GM12892 (cell line): ENCODE results near the gene SMG7. TPM values are rescaled to one million over a fixed set of nuclear protein-coding genes. Genes with fewer than 3 reads are reported as not detected.
"Not testable (repeated sequence)": the region's sequence is repeated elsewhere in the genome, so short reads cannot be mapped to it uniquely, and the experiment has no call there.

Source experiments
- DNase-seq: peaks from one replicate; pipeline ENCODE4 v3.0.0; 2011; ENCODE audit not compliant: insufficient read length
- FAIRE-seq: peaks from 2 replicates; lab custom pipeline; 2011; peaks lifted over from hg19 to GRCh38; lab: Jason Lieb, UNC
- POLR2A ChIP-seq: IDR thresholded peaks from 2 replicates; pipeline ENCODE4 v1.6.1; 2011; ENCODE audit warnings: low read depth, low read length, control low read depth
- POLR2AphosphoS5 ChIP-seq: IDR thresholded peaks from 2 replicates; pipeline ENCODE4 v1.6.1; 2011; ENCODE audit warnings: low read depth, low read length, control low read depth
- TAF1 ChIP-seq: IDR thresholded peaks from 2 replicates; pipeline ENCODE4 v1.6.1; 2011; ENCODE audit warnings: low read depth, mild to moderate bottlenecking, control low read depth, low read length, borderline replicate concordance
- polyA plus RNA-seq: library from polyadenylated mRNA; unstranded; fragments of >200 nt; gene quantifications from one replicate; pipeline ENCODE4 v1.2.1, GENCODE V29; 2012; ENCODE audit warnings: missing spikeins, inconsistent platforms; ENCODE audit not compliant: missing spikeins

SMG7 gene, protein sequence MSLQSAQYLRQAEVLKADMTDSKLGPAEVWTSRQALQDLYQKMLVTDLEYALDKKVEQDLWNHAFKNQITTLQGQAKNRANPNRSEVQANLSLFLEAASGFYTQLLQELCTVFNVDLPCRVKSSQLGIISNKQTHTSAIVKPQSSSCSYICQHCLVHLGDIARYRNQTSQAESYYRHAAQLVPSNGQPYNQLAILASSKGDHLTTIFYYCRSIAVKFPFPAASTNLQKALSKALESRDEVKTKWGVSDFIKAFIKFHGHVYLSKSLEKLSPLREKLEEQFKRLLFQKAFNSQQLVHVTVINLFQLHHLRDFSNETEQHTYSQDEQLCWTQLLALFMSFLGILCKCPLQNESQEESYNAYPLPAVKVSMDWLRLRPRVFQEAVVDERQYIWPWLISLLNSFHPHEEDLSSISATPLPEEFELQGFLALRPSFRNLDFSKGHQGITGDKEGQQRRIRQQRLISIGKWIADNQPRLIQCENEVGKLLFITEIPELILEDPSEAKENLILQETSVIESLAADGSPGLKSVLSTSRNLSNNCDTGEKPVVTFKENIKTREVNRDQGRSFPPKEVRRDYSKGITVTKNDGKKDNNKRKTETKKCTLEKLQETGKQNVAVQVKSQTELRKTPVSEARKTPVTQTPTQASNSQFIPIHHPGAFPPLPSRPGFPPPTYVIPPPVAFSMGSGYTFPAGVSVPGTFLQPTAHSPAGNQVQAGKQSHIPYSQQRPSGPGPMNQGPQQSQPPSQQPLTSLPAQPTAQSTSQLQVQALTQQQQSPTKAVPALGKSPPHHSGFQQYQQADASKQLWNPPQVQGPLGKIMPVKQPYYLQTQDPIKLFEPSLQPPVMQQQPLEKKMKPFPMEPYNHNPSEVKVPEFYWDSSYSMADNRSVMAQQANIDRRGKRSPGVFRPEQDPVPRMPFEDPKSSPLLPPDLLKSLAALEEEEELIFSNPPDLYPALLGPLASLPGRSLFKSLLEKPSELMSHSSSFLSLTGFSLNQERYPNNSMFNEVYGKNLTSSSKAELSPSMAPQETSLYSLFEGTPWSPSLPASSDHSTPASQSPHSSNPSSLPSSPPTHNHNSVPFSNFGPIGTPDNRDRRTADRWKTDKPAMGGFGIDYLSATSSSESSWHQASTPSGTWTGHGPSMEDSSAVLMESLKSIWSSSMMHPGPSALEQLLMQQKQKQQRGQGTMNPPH
- 26.2 TPM for polyA plus RNA-seq

DNA sequence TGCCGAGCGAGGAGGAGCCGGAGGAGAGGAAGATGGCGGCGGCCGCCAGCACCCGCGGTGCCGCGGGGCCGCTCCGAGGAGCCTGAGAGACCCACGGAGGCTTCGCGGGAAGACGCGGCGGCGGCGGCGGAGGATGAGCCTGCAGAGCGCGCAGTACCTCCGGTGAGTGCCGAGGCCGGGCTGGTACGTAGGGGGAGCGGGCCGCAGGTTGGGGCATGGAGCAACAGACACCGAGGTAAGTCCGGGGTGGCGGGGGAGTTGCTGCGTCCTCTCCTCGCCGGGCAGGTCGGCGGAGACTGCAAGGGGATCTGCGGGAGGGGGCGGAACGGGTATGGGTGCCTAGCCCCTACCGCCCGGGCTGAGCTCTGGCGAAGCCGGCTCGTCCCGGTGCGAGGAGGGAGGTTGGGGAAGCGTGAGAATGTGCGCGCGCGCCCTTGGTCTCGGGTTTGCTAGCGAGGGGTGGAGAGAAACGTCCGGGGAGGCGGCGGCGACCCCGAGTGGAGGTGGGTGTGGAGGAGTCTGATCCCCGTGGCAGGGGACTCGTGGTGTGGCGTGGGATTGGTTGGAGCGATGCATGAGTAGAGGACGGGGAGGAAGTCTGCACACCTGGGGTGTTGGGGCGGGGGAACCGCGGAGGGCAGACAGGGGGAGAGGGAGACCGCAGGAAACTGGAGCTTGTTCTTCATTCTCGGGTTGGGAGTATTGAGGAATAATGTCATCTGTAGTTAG lies at the start of gene SMG7:
SMG7 (plus strand) TSS at position 12 of the 729 bp plus-strand sequence; CDS start at position 134, 122 bp downstream.
- DNase-seq, result peak; percentile 29
- FAIRE-seq, result peak; percentile 30

DNA sequence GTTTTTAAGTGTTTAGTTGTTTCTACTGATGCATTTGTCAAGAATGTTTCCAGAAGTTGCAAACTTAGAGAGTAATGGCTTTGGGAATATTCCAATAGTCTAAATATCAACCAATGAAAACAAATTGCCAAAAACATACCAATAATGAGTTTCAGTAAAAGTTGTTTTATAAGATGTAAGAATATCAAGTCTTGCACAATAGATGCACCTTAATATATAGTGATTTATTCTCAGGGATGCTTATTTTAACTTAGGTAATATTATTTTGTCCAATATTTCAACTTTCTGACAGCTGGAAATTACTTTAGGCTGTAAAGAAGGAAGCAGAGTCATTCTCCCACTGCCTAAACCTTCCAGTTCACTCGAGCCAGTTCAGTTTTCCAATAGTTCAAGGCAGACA lies 48.8 kb upstream of the SMG7 start:
- no peak for FAIRE-seq
- TF ChIP-seq POLR2AphosphoS5 (no peak), TAF1 (no peak), POLR2A (no peak)
- no peak for DNase-seq

More for the DNA sequence above, at the start of gene SMG7:
- TF ChIP-seq POLR2A (peak; percentile 67; the same call in 1 of the 2 replicates), TAF1 (no peak; the same call in 1 of the 2 replicates), POLR2AphosphoS5 (peak; percentile 50; the same call in 1 of the 2 replicates)

DNA sequence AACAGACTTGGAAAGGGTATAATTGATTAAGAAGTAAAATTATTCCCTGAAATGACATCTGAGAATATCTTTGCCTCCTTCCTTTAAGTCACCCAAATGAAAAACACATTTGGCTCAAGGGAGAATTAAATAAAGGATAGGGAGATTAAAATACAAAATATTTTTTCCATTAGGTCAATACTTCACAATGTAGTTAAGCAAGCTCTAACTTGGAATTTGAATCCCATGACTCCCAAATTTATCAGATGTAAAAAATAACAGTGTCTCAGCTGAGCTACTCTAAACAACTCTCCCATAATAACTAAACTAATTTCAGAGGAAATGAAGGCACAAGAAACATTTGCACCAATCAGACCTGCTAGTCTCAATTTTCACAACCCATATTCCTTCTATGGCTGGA lies 47.6 kb upstream of the SMG7 start:
- DNase-seq (no peak), FAIRE-seq (no peak)
- no peak for TF ChIP-seq POLR2A
- no peak for TF ChIP-seq TAF1
- TF ChIP-seq POLR2AphosphoS5, result no peak

DNA sequence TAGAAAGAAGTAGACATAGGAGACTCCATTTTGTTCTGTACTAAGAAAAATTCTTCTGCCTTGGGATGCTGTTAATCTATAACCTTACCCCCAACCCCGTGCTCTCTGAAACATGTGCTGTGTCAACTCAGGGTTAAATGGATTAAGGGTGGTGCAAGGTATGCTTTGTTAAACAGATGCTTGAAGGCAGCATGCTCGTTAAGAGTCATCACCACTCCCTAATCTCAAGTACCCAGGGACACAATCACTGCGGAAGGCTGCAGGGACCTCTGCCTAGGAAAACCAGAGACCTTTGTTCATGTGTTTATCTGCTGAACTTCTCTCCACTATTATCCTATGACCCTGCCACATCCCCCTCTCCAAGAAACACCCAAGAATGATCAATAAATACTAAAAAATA lies 44.7 kb upstream of the SMG7 start:
- not testable (repeated sequence) for FAIRE-seq, DNase-seq

DNA sequence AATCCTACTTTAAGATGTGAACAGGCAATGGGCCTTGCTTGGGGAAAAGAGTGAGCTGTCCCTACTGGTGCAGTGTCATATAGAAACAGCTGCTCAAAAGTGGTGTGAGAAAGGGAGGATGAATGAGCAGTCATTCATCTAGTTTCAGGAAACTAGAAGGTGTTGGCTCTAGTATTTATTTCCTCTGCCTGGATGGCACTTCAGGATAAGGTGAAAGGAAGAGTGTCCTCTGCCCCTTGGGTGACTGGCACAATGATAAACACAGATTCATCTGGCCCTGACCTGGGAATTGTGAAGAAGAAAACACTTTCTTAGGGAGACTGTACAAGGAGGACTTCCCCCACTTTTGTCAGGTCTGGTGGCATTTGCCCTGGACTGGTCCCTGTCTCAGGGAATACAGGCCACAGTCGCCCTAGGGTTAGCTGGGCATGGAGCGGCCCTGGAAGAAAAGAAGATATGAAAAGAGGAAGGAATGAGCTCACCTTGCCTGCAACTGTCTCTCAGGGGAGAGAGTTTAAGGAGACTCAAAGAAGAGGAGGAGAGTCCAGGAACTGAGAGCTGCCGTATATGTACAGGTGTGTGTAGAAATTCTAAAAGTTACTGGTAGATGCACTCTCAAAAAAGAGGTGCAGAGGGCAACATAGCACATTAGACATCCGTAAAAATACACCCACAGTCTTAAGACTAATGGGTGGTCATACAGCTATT lies 40.3 kb upstream of the SMG7 start:
- FAIRE-seq, result no peak

DNA sequence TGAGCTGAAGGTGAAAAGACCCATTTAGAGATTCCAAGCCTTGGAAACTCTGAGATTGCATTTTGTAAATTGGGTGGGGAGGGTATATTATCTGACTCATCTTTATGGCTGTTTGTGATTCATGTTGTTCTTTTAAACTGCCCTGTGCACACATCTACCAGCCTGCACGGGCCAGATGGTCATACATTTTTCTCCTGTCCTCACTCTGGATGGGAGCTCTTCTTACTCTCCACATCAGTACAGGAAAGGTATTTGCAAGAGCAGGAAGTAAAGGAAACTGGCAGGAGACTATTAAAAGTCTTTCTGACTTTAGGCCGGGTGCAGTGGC lies 39.8 kb upstream of the SMG7 start:
- TF ChIP-seq POLR2A, result no peak
- no peak for TF ChIP-seq POLR2AphosphoS5
- FAIRE-seq, result no peak
- DNase-seq, result no peak

More for the DNA sequence above, 40.3 kb upstream of the SMG7 start:
- TF ChIP-seq POLR2AphosphoS5 (no peak), TAF1 (no peak), POLR2A (no peak)
- no peak for DNase-seq

DNA sequence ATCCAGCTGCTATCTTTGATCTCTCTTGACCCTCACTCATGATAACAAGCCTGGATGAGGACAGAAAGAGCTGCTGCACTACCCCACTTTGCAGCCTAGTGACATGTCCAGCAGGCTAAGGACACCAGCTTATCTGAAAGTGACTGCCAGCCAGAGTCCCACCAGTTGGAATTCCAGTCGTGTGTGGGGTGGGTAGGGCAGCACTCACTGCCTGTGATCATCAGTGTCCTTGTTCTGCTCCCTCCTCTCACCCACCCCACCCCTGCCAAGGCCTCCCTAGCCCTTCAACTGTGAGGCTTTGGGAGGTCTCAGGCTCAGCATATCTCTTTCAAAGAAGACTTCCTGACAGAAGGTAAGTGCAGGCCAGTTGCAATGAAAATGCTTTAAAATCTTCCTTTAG lies 38.6 kb upstream of the SMG7 start:
- TF ChIP-seq POLR2A (no peak), TAF1 (no peak), POLR2AphosphoS5 (no peak)
- FAIRE-seq (no peak), DNase-seq (no peak)

DNA sequence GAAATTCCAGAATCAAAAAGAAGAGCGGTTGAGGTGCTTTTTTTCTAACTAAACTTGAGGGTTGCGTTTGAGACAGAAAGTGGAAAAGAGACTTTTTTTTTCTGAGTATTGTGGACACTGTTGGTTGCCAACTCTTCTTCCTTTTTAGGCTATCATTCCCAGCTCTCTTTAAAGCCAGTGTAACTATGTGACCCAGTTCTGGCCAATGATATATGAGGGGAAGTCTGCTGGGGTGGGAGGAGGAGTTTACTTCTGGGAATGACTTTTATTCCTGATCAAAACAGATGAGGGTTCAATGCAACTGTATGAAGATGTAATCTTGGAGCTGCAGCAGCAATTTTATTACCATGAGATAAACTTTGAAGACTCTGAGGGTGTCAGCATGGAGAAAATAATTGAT lies 36.8 kb upstream of the SMG7 start:
- FAIRE-seq (no peak), DNase-seq (no peak)
- TF ChIP-seq TAF1 (no peak), POLR2A (no peak), POLR2AphosphoS5 (no peak)

DNA sequence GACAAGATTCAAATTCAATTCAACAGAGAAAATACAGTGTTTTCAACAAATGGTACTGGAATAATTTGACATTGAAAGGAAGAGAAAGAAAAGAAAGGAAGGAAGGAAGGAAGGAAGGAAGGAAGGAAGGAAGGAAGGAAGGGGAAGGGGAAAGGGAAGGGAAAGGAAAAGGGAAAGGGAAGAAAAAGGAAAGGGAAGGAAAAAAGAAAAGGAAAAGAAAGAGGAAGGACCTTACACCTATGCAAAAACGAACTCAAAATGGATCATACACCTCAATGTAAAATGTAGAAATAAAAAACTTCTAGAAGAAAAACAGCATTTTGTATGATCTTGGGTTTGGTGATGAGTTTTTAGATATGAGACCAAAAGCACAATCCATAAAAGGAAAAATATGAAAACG lies 34.2 kb upstream of the SMG7 start:
- no peak for FAIRE-seq

DNA sequence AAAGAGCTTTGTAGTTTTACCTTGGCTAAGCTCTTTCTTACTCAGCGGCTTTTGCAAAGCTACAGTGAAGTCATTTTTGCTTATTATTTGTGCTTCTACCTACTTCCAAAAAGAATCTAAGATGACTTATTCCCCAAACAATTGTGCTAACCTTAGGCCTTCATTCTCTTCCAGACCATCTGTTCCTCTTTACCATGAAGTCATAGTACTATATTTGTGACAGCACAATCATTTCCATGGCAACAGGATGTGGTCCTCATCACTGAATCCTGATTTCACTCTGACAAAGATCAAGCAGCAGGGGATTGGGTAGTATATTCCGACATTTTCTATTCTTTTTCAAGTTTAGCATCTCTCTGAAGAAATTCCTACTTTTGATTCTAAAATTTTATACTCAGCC lies 29.3 kb upstream of the SMG7 start:
- no peak for DNase-seq
- no peak for FAIRE-seq
- no peak for TF ChIP-seq POLR2A
- no peak for TF ChIP-seq TAF1
- TF ChIP-seq POLR2AphosphoS5, result no peak

More for the DNA sequence above, 34.2 kb upstream of the SMG7 start:
- TF ChIP-seq POLR2A, result no peak
- TF ChIP-seq TAF1, result no peak
- no peak for TF ChIP-seq POLR2AphosphoS5
- no peak for DNase-seq
